ENCODE results near the gene ZNF609. TPM values are rescaled to one million over a fixed set of nuclear protein-coding genes. Genes with fewer than 3 reads are reported as not detected.

Gene ZNF609
- total and polyA plus RNA-seq, 3 donors from 2014 or later, result 48.7 to 75.8 (median 60.5) TPM

- Histone ChIP-seq H3K36me3 (ENCODE audit: low read depth, missing control alignments) (no peaks in the 10 kb centered on the region), H3K27me3 (no peaks in the 10 kb centered on the region), H3K27ac (no peak overlapping the region), H3K9me3 (no peaks in the 10 kb centered on the region), H3K4me3 (no peak overlapping the region), H3K4me1 (peaks cover 4% of the 10 kb centered on the region)
- no peak for DNase-seq
- intact Hi-C loops (cut with DNase I; ENCODE audit: low total_unique reads), result no loop called here
- TF ChIP-seq POLR2A (IDR thresholded peaks at IDR 0.05) (no peak), CTCF (IDR thresholded peaks at IDR 0.05) (no peak)
- WGBS, 2 donors, result 88 to 90% methylated on average over 11 of the region's 11 CpGs
Observed at GRCh38 chr15:64566629-64567427, 106.5 kb downstream of the ZNF609 start.

GRCh38 chr15:64568765-64569164 is 108.4 kb downstream of the ZNF609 start:
- Histone ChIP-seq H3K27me3 (no peaks in the 10 kb centered on the region), H3K9me3 (no peaks in the 10 kb centered on the region), H3K4me1 (no peaks in the 10 kb centered on the region), H3K36me3 (ENCODE audit: low read depth, missing control alignments) (no peaks in the 10 kb centered on the region), H3K4me3 (no peak overlapping the region), H3K27ac (no peak overlapping the region)
- no peak for DNase-seq
- intact Hi-C loops (cut with DNase I; ENCODE audit: low total_unique reads), result no loop called here
- TF ChIP-seq POLR2A (IDR thresholded peaks at IDR 0.05), result no peak
- TF ChIP-seq CTCF (IDR thresholded peaks at IDR 0.05), result no peak

- no peak for DNase-seq
- H3K27me3 ChIP-seq, result no peaks in the 10 kb centered on the region
- no peak overlapping the region for H3K4me3 ChIP-seq
- H3K27ac ChIP-seq, result no peak overlapping the region
- no peaks in the 10 kb centered on the region for H3K36me3 ChIP-seq (ENCODE audit: low read depth, missing control alignments)
- no peaks in the 10 kb centered on the region for H3K9me3 ChIP-seq
- H3K4me1 ChIP-seq, result peaks cover 4% of the 10 kb centered on the region
- WGBS, 2 donors, result 81 to 89% methylated on average over 4 of the region's 4 CpGs
- no peak for TF ChIP-seq CTCF (IDR thresholded peaks at IDR 0.05)
- TF ChIP-seq POLR2A (IDR thresholded peaks at IDR 0.05), result no peak
- intact Hi-C loops (cut with DNase I; ENCODE audit: low total_unique reads), result no loop called here
Observed at GRCh38 chr15:64571857-64572291, 111.5 kb downstream of the ZNF609 start.

GRCh38 chr15:64572856-64573255 is 112.5 kb downstream of the ZNF609 start:
- WGBS, 2 donors, result 82 to 89% methylated on average over 6 of the region's 6 CpGs
- intact Hi-C loops (cut with DNase I; ENCODE audit: low total_unique reads), result no loop called here
- no peak for DNase-seq
- H3K27ac ChIP-seq, result no peak overlapping the region
- H3K9me3 ChIP-seq, result no peaks in the 10 kb centered on the region
- no peaks in the 10 kb centered on the region for H3K36me3 ChIP-seq (ENCODE audit: low read depth, missing control alignments)
- no peaks in the 10 kb centered on the region for H3K27me3 ChIP-seq
- peaks cover 4% of the 10 kb centered on the region for H3K4me1 ChIP-seq
- H3K4me3 ChIP-seq, result no peak overlapping the region
- TF ChIP-seq CTCF (IDR thresholded peaks at IDR 0.05) (no peak), POLR2A (IDR thresholded peaks at IDR 0.05) (no peak)
